GM18519 (cell line): ENCODE measurements around the gene CERK.

Source experiments
- ATAC-seq: cut with Tn5 transposase; IDR thresholded peaks from one replicate; pipeline ENCODE4 v1.9.1; 2021; ENCODE audit warnings: mild to moderate bottlenecking, moderate library complexity; ENCODE audit not compliant: unreplicated experiment, low FRiP score

The CERK gene

GRCh38 chr22:46666577-46667244, 71.3 kb downstream of the CERK start:
- ATAC-seq: no peak

- no peak for ATAC-seq
These were observed 72.2 kb downstream of the CERK start for GRCh38 chr22:46665751-46666280.

- ATAC-seq: no peak
These were observed 72.8 kb downstream of the CERK start for GRCh38 chr22:46665151-46665695.

- no peak for ATAC-seq
These were observed 73.7 kb downstream of the CERK start for GRCh38 chr22:46664301-46664855.

- ATAC-seq: no peak
These were observed 74.5 kb downstream of the CERK start for GRCh38 chr22:46663436-46664100.

GRCh38 chr22:46663001-46663400, 75.1 kb downstream of the CERK start:
- no peak for ATAC-seq

- no peak for ATAC-seq
These were observed 75.8 kb downstream of the CERK start for GRCh38 chr22:46662226-46662625.

- ATAC-seq: no peak
These were observed 76.7 kb downstream of the CERK start for GRCh38 chr22:46661221-46661851.

GRCh38 chr22:46660604-46661201, 77.3 kb downstream of the CERK start:
- no peak for ATAC-seq

GRCh38 chr22:46659791-46660186, 78.3 kb downstream of the CERK start:
- ATAC-seq: no peak

GRCh38 chr22:46659059-46659790, 78.8 kb downstream of the CERK start:
- ATAC-seq: no peak

GRCh38 chr22:46657996-46658947, 79.8 kb downstream of the CERK start:
- ATAC-seq: no peak

- no peak for ATAC-seq
These were observed 80.4 kb downstream of the CERK start for GRCh38 chr22:46657655-46657953.

GRCh38 chr22:46656856-46657654, 81.0 kb downstream of the CERK start:
- ATAC-seq: no peak

GRCh38 chr22:46655861-46656608, 82.0 kb downstream of the CERK start:
- ATAC-seq: no peak

- ATAC-seq: no peak
These were observed 83.0 kb downstream of the CERK start for GRCh38 chr22:46654927-46655595.

- ATAC-seq: no peak
These were observed 83.6 kb downstream of the CERK start for GRCh38 chr22:46654426-46654825.
